Measurements from ENCODE around the gene NF2. TPM values are rescaled to one million over a fixed set of nuclear protein-coding genes. Genes with fewer than 3 reads are reported as not detected.

NF2 gene
- total and polyA plus RNA-seq, 10 of the 15 experiments (the other 5 are each of a cell fraction or from before 2014, with no cell fraction given): 2.2 to 49.8 (median 22.5) TPM

DNA sequence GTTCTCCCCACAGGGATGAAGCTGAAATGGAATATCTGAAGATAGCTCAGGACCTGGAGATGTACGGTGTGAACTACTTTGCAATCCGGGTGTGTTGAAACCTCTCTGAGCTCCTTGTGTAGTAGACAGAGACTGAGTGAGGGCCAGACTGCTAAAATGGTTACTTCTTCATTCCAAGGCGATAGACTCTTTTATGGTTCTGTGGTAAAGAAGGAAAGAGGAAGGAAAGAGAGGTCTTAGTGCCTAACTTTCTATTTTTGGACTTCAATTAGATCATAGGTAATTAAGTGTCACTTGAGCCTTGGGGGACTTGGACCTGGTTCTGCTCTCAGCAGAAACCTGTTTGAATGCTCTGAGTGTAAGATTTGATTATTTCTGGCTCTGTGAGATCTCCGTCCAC lies 54.7 kb downstream of the NF2 start (continued):
- TF ChIP-seq, protein P1, sequence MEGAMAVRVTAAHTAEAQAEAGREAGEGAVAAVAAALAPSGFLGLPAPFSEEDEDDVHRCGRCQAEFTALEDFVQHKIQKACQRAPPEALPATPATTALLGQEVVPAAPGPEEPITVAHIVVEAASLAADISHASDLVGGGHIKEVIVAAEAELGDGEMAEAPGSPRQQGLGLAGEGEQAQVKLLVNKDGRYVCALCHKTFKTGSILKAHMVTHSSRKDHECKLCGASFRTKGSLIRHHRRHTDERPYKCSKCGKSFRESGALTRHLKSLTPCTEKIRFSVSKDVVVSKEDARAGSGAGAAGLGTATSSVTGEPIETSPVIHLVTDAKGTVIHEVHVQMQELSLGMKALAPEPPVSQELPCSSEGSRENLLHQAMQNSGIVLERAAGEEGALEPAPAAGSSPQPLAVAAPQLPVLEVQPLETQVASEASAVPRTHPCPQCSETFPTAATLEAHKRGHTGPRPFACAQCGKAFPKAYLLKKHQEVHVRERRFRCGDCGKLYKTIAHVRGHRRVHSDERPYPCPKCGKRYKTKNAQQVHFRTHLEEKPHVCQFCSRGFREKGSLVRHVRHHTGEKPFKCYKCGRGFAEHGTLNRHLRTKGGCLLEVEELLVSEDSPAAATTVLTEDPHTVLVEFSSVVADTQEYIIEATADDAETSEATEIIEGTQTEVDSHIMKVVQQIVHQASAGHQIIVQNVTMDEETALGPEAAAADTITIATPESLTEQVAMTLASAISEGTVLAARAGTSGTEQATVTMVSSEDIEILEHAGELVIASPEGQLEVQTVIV (IDR thresholded peaks at IDR 0.05; ENCODE audit: borderline replicate concordance, partially characterized antibody): no peak

GRCh38 chr22:29660021-29660420 lies 56.6 kb downstream of the NF2 start:
- WGBS (ENCODE audit: insufficient coverage, insufficient replicate concordance, low lambda C conversion rate, missing lambda C conversion rate): 97% methylated on average over 11 of the region's 11 CpGs
- H2AFZ ChIP-seq (ENCODE audit: control insufficient read depth, low read depth, low read length): no peak overlapping the region
- intact Hi-C loops (cut with micrococcal nuclease; ENCODE audit: unreplicated experiment) (no loop called here), in situ Hi-C loops (cut with MboI) (no loop called here)
- H3K9me3 ChIP-seq (replicated peaks; ENCODE audit: control insufficient read depth, insufficient read depth, low read length): no peaks in the 10 kb centered on the region
- no peak overlapping the region for H3K4me3 ChIP-seq
- H3K9ac ChIP-seq (ENCODE audit: control insufficient read depth, insufficient read depth, low read length): no peak overlapping the region
- H3K27me3 ChIP-seq (replicated peaks in 1 of 2; ENCODE audit: control insufficient read depth in 2 of 2, insufficient read depth in 2 of 2, low read length in 1 of 2): no peaks in the 10 kb centered on the region
- ChIA-PET SMC1A (ENCODE audit: uncharacterized antibody, unreplicated experiment) (no interaction called here), POLR2A (no interaction called here), CTCF (interaction anchor here (1.9 kb wide), 1 partner anchor 24 kb away, joined by 5 read pairs; no protein-coding TSS in a partner anchor), RAD21 (ENCODE audit: unreplicated experiment) (no interaction called here)
- H3K27ac ChIP-seq (ENCODE audit: control insufficient read depth, insufficient read depth): no peak overlapping the region
- ATAC-seq: no peak
- H3K79me2 ChIP-seq (ENCODE audit: control insufficient read depth, insufficient read depth, low read length): no peaks in the 10 kb centered on the region
- BruUV-seq (replicated peaks): no TSS peak
- no peaks in the 10 kb centered on the region for H3K4me1 ChIP-seq (ENCODE audit: control insufficient read depth, insufficient read depth, low read length)
- no peak for TF ChIP-seq TCF3 (IDR thresholded peaks at IDR 0.05; ENCODE audit: borderline replicate concordance, insufficient read depth, low read depth, low read length)
- TF ChIP-seq KLF5 (IDR thresholded peaks at IDR 0.05; ENCODE audit: partially characterized antibody): no peak
- no peak for TF ChIP-seq NFXL1 (IDR thresholded peaks at IDR 0.05; ENCODE audit: borderline replicate concordance)
- no peak for TF ChIP-seq EP300 (IDR thresholded peaks at IDR 0.05; ENCODE audit: borderline replicate concordance in 1 of 2, control insufficient read depth in 1 of 2, low read depth in 2 of 2, low read length in 2 of 2)
- no peak for TF ChIP-seq HCFC1 (IDR thresholded peaks at IDR 0.05; ENCODE audit: low read length)
- no peak for TF ChIP-seq HDAC6 (IDR thresholded peaks at IDR 0.05; ENCODE audit: unreplicated experiment)
- TF ChIP-seq SMARCA5 (IDR thresholded peaks at IDR 0.05): no peak
- FAIRE-seq: no peak
- no peak for DNase-seq (ENCODE audit: low read depth, low spot score)
- peaks cover 3 to 18% of the 10 kb centered on the region in 2 experiments; a peak in 3 of 4 replicates for H3K36me3 ChIP-seq (ENCODE audit: control insufficient read depth in 2 of 2, insufficient read depth in 2 of 2, low read length in 1 of 2)
- H4K20me1 ChIP-seq (ENCODE audit: control insufficient read depth, insufficient read depth): no peaks in the 10 kb centered on the region
- H3K4me2 ChIP-seq (ENCODE audit: control insufficient read depth, insufficient read depth): no peak overlapping the region

Data from GM12878 (cell line).